Endothelial cell of umbilical vein (primary cell): Measurements from ENCODE around the gene TM9SF3. TPM values are rescaled to one million over a fixed set of nuclear protein-coding genes. Genes with fewer than 3 reads are reported as not detected.

Experiments
- BruUV-seq: library from RNA; stranded (reverse); fragments of 400-500 nt; replicated peaks from 2 replicates; lab custom pipeline; 2021; lab: Mats Ljungman, UMichigan
- CTCF ChIA-PET: fragments of 300-600, 350-600 bp; sonication (Branson Sonifier 250); formaldehyde crosslinking; loops from one replicate; lab custom pipeline; 2021; ENCODE audit warnings: antibody characterized with exemption, inconsistent platforms; lab: Charles Lee
- POLR2A ChIA-PET: fragments of 300-600, 350-600 bp; sonication (Branson Sonifier 250); formaldehyde crosslinking; loops from one replicate; lab custom pipeline; 2021; ENCODE audit warnings: antibody characterized with exemption, inconsistent platforms; lab: Charles Lee
- DNase-seq: peaks from one replicate; pipeline ENCODE4 v3.0.0-alpha.2; 2011; ENCODE audit warnings: low read depth, low spot score
- FAIRE-seq: peaks from 2 replicates; lab custom pipeline; 2011; peaks lifted over from hg19 to GRCh38; lab: Jason Lieb, UNC
- H2AFZ ChIP-seq: 2 replicates; pipeline ENCODE4 v1.6.0; 2012; ENCODE audit warnings: low read depth, low read length, control low read depth, inconsistent platforms
- H3K27ac ChIP-seq: 2 replicates; pipeline ENCODE4 v1.5.1; 2011; ENCODE audit warnings: low read depth, mild to moderate bottlenecking, control low read depth, low read length, moderate library complexity; ENCODE audit not compliant: insufficient read depth
- H3K27me3 ChIP-seq, 2 experiments: 2 replicates each; pipeline versions ENCODE4 v1.6.0 to v1.6.1; 2011; ENCODE audit warnings: low read length in 2 of 2, mixed read lengths in 1 of 2; ENCODE audit not compliant: control insufficient read depth in 2 of 2, insufficient read depth in 2 of 2
- H3K36me3 ChIP-seq, 2 experiments: 2 replicates in 1 of 2; 3 replicates in 1 of 2; pipeline ENCODE4 v1.5.1; 2011; ENCODE audit warnings: low read length in 2 of 2, mild to moderate bottlenecking in 1 of 2, moderate library complexity in 1 of 2; ENCODE audit not compliant: control insufficient read depth in 2 of 2, insufficient read depth in 2 of 2; ENCODE audit errors: extremely low read depth in 1 of 2
- H3K4me1 ChIP-seq: 3 replicates; pipeline ENCODE4 v1.5.1; 2011; ENCODE audit warnings: mild to moderate bottlenecking, low read length; ENCODE audit not compliant: control insufficient read depth, insufficient read depth; ENCODE audit errors: extremely low read depth
- H3K4me2 ChIP-seq: 2 replicates; pipeline ENCODE4 v1.6.1; 2011; ENCODE audit warnings: low read length, control low read depth, mixed read lengths; ENCODE audit not compliant: insufficient read depth
- H3K4me3 ChIP-seq, 3 experiments: fragments of 200-600 bp in 1 of 3; sonication (generic), shearing (Covaris generic) in 1 of 3; replicated peaks in 1 of 3; 2 replicates each; pipeline ENCODE4 v1.5.1; 2011 to 2016; ENCODE audit warnings: control low read depth in 3 of 3, low read length in 3 of 3, mild to moderate bottlenecking in 2 of 3, inconsistent platforms in 1 of 3, low read depth in 1 of 3, moderate library complexity in 1 of 3; ENCODE audit not compliant: insufficient read depth in 1 of 3
- H3K79me2 ChIP-seq: 2 replicates; pipeline ENCODE4 v1.6.0; 2012; ENCODE audit warnings: low read length, inconsistent platforms; ENCODE audit not compliant: control insufficient read depth, insufficient read depth
- H3K9ac ChIP-seq: replicated peaks from 2 replicates; pipeline ENCODE3; 2011; ENCODE audit warnings: low read length, control low read depth; ENCODE audit not compliant: insufficient read depth; ENCODE audit errors: extremely low read depth
- H3K9me1 ChIP-seq: replicated peaks from 3 replicates; pipeline ENCODE4 v1.6.0; 2011; ENCODE audit warnings: mild to moderate bottlenecking, low read length; ENCODE audit not compliant: control insufficient read depth, insufficient read depth; ENCODE audit errors: extremely low read depth
- H3K9me3 ChIP-seq: replicated peaks from 2 replicates; pipeline ENCODE4 v1.5.1; 2012; ENCODE audit warnings: low read length, inconsistent platforms; ENCODE audit not compliant: control insufficient read depth, insufficient read depth
- H4K20me1 ChIP-seq: replicated peaks from 2 replicates; pipeline ENCODE3; 2011; ENCODE audit warnings: mild to moderate bottlenecking, low read length; ENCODE audit not compliant: control insufficient read depth, insufficient read depth; ENCODE audit errors: extremely low read depth
- CTCF ChIP-seq, 2 donors: IDR thresholded peaks; 1 replicate in 1 of 2; 2 replicates in 1 of 2; pipeline ENCODE4 v1.5.1; 2011; ENCODE audit warnings: low read length in 2 of 2, mild to moderate bottlenecking in 2 of 2, moderate library complexity in 2 of 2, control low read depth in 1 of 2, inconsistent platforms in 1 of 2, low read depth in 1 of 2; ENCODE audit not compliant: insufficient read depth in 1 of 2; ENCODE audit errors: extremely low read depth in 1 of 2
- EZH2 ChIP-seq: IDR thresholded peaks from 2 replicates; pipeline ENCODE4 v1.6.1; 2012; ENCODE audit warnings: borderline replicate concordance, low read depth, mild to moderate bottlenecking, moderate library complexity, low read length, inconsistent platforms; ENCODE audit not compliant: severe bottlenecking
- FOS ChIP-seq: IDR thresholded peaks from 2 replicates; pipeline ENCODE4 v1.6.1; 2011; ENCODE audit warnings: mild to moderate bottlenecking, low read length, moderate library complexity, borderline replicate concordance; ENCODE audit not compliant: insufficient read depth
- GATA2 ChIP-seq: IDR thresholded peaks from 2 replicates; pipeline ENCODE4 v1.7.0; 2011; ENCODE audit warnings: low read depth, mild to moderate bottlenecking, moderate library complexity, mixed read lengths, low read length; ENCODE audit not compliant: insufficient read length, insufficient read depth
- JUN ChIP-seq: IDR thresholded peaks from 2 replicates; pipeline ENCODE4 v1.6.1; 2011; ENCODE audit warnings: borderline replicate concordance, low read depth; ENCODE audit not compliant: insufficient read length, insufficient read depth
- MAX ChIP-seq: IDR thresholded peaks from 2 replicates; pipeline ENCODE4 v1.6.1; 2011; ENCODE audit not compliant: insufficient read depth, insufficient read length
- MYC ChIP-seq: IDR thresholded peaks from one replicate; pipeline ENCODE4 v1.6.1; 2011; ENCODE audit warnings: mild to moderate bottlenecking, low read depth, low read length
- POLR2A ChIP-seq: IDR thresholded peaks from 2 replicates; pipeline ENCODE4 v1.6.1; 2012; ENCODE audit warnings: low read depth, mild to moderate bottlenecking, control low read depth, low read length
- POLR2AphosphoS5 ChIP-seq: IDR thresholded peaks from 2 replicates; pipeline ENCODE4 v1.6.1; 2012; ENCODE audit warnings: low read depth, mild to moderate bottlenecking, control low read depth, low read length, moderate library complexity; ENCODE audit not compliant: insufficient read depth
- dilution Hi-C: fragments of 300-500 bp; cut with MboI; formaldehyde crosslinking; loops from one replicate; pipeline ENCODE4 v1.15.0; 2019; ENCODE audit warnings: low sequenced_read_pairs; ENCODE audit not compliant: extremely low pct_ligation_motif_present
- intact Hi-C: fragments of 100-400 bp; cut with micrococcal nuclease; formaldehyde crosslinking; loops from one replicate; pipeline ENCODE4 v1.10.0; 2022
- polyA plus RNA-seq, 4 experiments: library from polyadenylated mRNA; depleted of rRNA in 3 of 4; stranded (reverse) in 3 of 4; unstranded in 1 of 4; fragments of >200 nt; gene quantifications; 2 replicates each; pipeline versions ENCODE4 v1.2.1 to v1.2.3, GENCODE V29; 2011 to 2012; ENCODE audit warnings: missing spikeins in 1 of 4
- total RNA-seq: library from RNA; stranded (reverse); gene quantifications from 2 replicates; pipeline ENCODE4 v1.2.3, GENCODE V29; 2021

Gene TM9SF3
- total and polyA plus RNA-seq, 2 donors (not counting 3 experiments of a cell fraction or from before 2014, with no cell fraction given) = 133 to 144 TPM

- no peaks in the 10 kb centered on the region for H3K79me2 ChIP-seq
- no peak overlapping the region for H3K4me3 ChIP-seq
- no peaks in the 10 kb centered on the region for H3K9me3 ChIP-seq
- H3K9ac ChIP-seq = no peak overlapping the region
- FAIRE-seq (no peak), DNase-seq (no peak)
- dilution Hi-C loops (no loop called here), intact Hi-C loops (no loop called here)
- H3K27ac ChIP-seq = no peak overlapping the region
- H4K20me1 ChIP-seq = no peaks in the 10 kb centered on the region
- H3K36me3 ChIP-seq = no peaks in the 10 kb centered on the region
- TF ChIP-seq JUN (no peak), CTCF (IDR thresholded peaks at IDR 0.05; ENCODE audit: extremely low read depth in 1 of 2, insufficient read depth in 1 of 2, low read depth in 1 of 2, low read length in 2 of 2) (no peak), MYC (no peak), EZH2 (no peak), FOS (no peak), GATA2 (no peak), POLR2AphosphoS5 (no peak), MAX (no peak), POLR2A (no peak)
- H3K27me3 ChIP-seq = no peaks in the 10 kb centered on the region
- ChIA-PET CTCF (interaction anchor here (1.1 kb wide), 1 partner anchor 13 kb away, joined by 4 read pairs; the partner anchor contains the start of gene TLL2), POLR2A (no interaction called here)
- H3K4me1 ChIP-seq = no peaks in the 10 kb centered on the region
- no peaks in the 10 kb centered on the region for H3K9me1 ChIP-seq
- H3K4me2 ChIP-seq = no peak overlapping the region
- no peak overlapping the region for H2AFZ ChIP-seq
- no TSS peak for BruUV-seq
Measured at GRCh38 chr10:96500519-96500918, 86.3 kb downstream of the TM9SF3 start.
